NCI-H2171 treated with DMSO at 0.1 percent for 48 hours (cell line): ENCODE measurements around the gene ARR3.
A peak's percentile ranks its signal among the peaks of the same experiment; 100 is the strongest.
"Not testable (repeated sequence)": the region's sequence is repeated elsewhere in the genome, so short reads cannot be mapped to it uniquely, and the experiment has no call there.

Experiments
- DNase-seq: peaks from one replicate; lab custom pipeline; 2025; lab: John Stamatoyannopoulos, UW

The ARR3 gene

GRCh38 chrX:70280573-70280972, 12.4 kb downstream of the ARR3 start:
- DNase-seq: no peak

GRCh38 chrX:70281951-70282350, 13.8 kb downstream of the ARR3 start, which contains the start of gene RAB41:
TSS of gene RAB41 (plus strand) at chrX:70282172. CDS start at chrX:70282218, 46 bp downstream.
- DNase-seq: no peak

GRCh38 chrX:70289168-70289792, 21.1 kb downstream of the ARR3 start:
- DNase-seq: no peak

GRCh38 chrX:70289793-70290770, 21.9 kb downstream of the ARR3 start, which contains the start of the genes KIF4A and PDZD11:
TSS of gene KIF4A (plus strand) at chrX:70290104. CDS start at chrX:70290459, 355 bp downstream.
TSS of gene PDZD11 (minus strand) at chrX:70289927. CDS start at chrX:70289341, 586 bp downstream.
- DNase-seq: peak; percentile 68

GRCh38 chrX:70292788-70293187, 24.7 kb downstream of the ARR3 start:
- DNase-seq: no peak

GRCh38 chrX:70293621-70294020, 25.5 kb downstream of the ARR3 start:
- no peak for DNase-seq

- no peak for DNase-seq
Measured at GRCh38 chrX:70301716-70302115, 33.6 kb downstream of the ARR3 start.

- no peak for DNase-seq
Measured at GRCh38 chrX:70313503-70313902, 45.4 kb downstream of the ARR3 start.

GRCh38 chrX:70322784-70323183, 54.6 kb downstream of the ARR3 start:
- DNase-seq: no peak

GRCh38 chrX:70323628-70324027, 55.5 kb downstream of the ARR3 start:
- not testable (repeated sequence) for DNase-seq

GRCh38 chrX:70324326-70324725, 56.2 kb downstream of the ARR3 start:
- DNase-seq: no peak

GRCh38 chrX:70331161-70331560, 63.0 kb downstream of the ARR3 start:
- no peak for DNase-seq
